Stomach (tissue), 9 donors: ENCODE data around the gene AVEN. TPM values are rescaled to one million over a fixed set of nuclear protein-coding genes. Genes with fewer than 3 reads are reported as not detected.

Experiments
- DNase-seq, 2 donors: peaks; one replicate each; pipeline versions ENCODE4 v3.0.0 to v3.0.0-alpha.2; 2013 to 2019
- H3K27ac ChIP-seq, 5 donors: fragments of 200-600 bp in 4 of 5; sonication (generic) in 4 of 5; one replicate each; pipeline ENCODE4 v1.5.1; 2013 to 2019; ENCODE audit warnings: mild to moderate bottlenecking in 1 of 5, moderate library complexity in 1 of 5
- H3K27me3 ChIP-seq, 3 donors: fragments of 200-600 bp; sonication (generic); one replicate each; pipeline ENCODE4 v1.5.1; 2017 to 2019; ENCODE audit warnings: mixed run types in 1 of 3
- H3K36me3 ChIP-seq, 4 donors: fragments of 200-600 bp; sonication (generic); 1 replicate in 3 of 4; 2 replicates in 1 of 4; pipeline ENCODE4 v1.5.1; 2016 to 2019
- H3K4me1 ChIP-seq, 4 donors: fragments of 200-600 bp; sonication (generic); one replicate each; pipeline ENCODE4 v1.5.1; 2016 to 2019
- H3K4me3 ChIP-seq, 4 donors: fragments of 200-600 bp; sonication (generic) in 3 of 4; one replicate each; pipeline ENCODE4 v1.5.1; 2016 to 2019; ENCODE audit warnings: mild to moderate bottlenecking in 1 of 4
- H3K9me3 ChIP-seq, 4 donors: fragments of 200-600 bp; sonication (generic); one replicate each; pipeline ENCODE4 v1.5.1; 2016 to 2019
- EP300 ChIP-seq: sonication (generic); formaldehyde crosslinking; IDR thresholded peaks from one replicate; pipeline ENCODE4 v1.6.1; 2017; ENCODE audit warnings: antibody characterized with exemption
- POLR2A ChIP-seq, 4 donors: fragments of 450-650 bp; IDR thresholded peaks; one replicate each; pipeline ENCODE4 v1.6.1; 2016; ENCODE audit warnings: antibody characterized with exemption in 4 of 4, control low read depth in 2 of 4, mild to moderate bottlenecking in 1 of 4, moderate library complexity in 1 of 4
- POLR2AphosphoS5 ChIP-seq, 3 donors: sonication (generic); formaldehyde crosslinking; IDR thresholded peaks; one replicate each; pipeline ENCODE4 v1.6.1; 2016; ENCODE audit warnings: antibody characterized with exemption in 3 of 3
- WGBS, 5 donors: extraction: QIAGEN DNeasy Blood & Tissue Kit in 3 of 5; methylation state at CpG; one replicate each; pipeline versions ENCODE4 v1.1.5 to v1.1.7; 2013 to 2018; 5-methylcytosine and 5-hydroxymethylcytosine counted together
- intact Hi-C: fragments of 100-400 bp; cut with DNase I; formaldehyde crosslinking; loops from one replicate; pipeline ENCODE4 v1.15.1; 2023; ENCODE audit warnings: low total_unique reads
- polyA plus RNA-seq, 3 donors: library from polyadenylated mRNA; stranded (reverse); fragments of 200-250 nt; gene quantifications; one replicate each; pipeline ENCODE4 v1.2.3, GENCODE V29; 2013
- total RNA-seq, 5 donors: library from RNA; depleted of rRNA; stranded (reverse); fragments of >200 nt; gene quantifications; one replicate each; pipeline versions ENCODE4 v1.1.0 to v1.2.3, GENCODE V29; 2014 to 2016
- TF ChIP-seq, protein P1 (sequence below), 7 experiments: fragments of 450-650 bp in 4 of 7; fragments of 200-600 bp in 3 of 7; sonication (generic) in 3 of 7; IDR thresholded peaks; one replicate each; pipeline ENCODE4 v1.5.1; 2016 to 2019; ENCODE audit warnings: antibody characterized with exemption in 7 of 7, control low read depth in 2 of 7, mild to moderate bottlenecking in 1 of 7
- donor health status: healthy with polysubstance abuse.
- donor health status: Bipolar disorder and iron deficiency.
- donor health status: healthy.

AVEN gene
- total and polyA plus RNA-seq, 8 donors, result 8.6 to 89.8 (median 14.4) TPM; not detected in 1

GRCh38 chr15:33882921-33883320 is 156.1 kb downstream of the AVEN start:
- WGBS, 5 donors, result 92 to 99% (median 97%) methylated on average over 2 of the region's 2 CpGs
- peaks cover 0 to 5% (median 0%) of the 10 kb centered on the region in 4 donors for H3K4me1 ChIP-seq
- no peaks in the 10 kb centered on the region for H3K36me3 ChIP-seq
- H3K27ac ChIP-seq, result no peak overlapping the region
- intact Hi-C loops, result no loop called here
- no peaks in the 10 kb centered on the region for H3K27me3 ChIP-seq
- DNase-seq, result no peak
- TF ChIP-seq POLR2A (IDR thresholded peaks at IDR 0.05), result no peak
- TF ChIP-seq POLR2AphosphoS5 (IDR thresholded peaks at IDR 0.05), result no peak
- TF ChIP-seq, protein P1, sequence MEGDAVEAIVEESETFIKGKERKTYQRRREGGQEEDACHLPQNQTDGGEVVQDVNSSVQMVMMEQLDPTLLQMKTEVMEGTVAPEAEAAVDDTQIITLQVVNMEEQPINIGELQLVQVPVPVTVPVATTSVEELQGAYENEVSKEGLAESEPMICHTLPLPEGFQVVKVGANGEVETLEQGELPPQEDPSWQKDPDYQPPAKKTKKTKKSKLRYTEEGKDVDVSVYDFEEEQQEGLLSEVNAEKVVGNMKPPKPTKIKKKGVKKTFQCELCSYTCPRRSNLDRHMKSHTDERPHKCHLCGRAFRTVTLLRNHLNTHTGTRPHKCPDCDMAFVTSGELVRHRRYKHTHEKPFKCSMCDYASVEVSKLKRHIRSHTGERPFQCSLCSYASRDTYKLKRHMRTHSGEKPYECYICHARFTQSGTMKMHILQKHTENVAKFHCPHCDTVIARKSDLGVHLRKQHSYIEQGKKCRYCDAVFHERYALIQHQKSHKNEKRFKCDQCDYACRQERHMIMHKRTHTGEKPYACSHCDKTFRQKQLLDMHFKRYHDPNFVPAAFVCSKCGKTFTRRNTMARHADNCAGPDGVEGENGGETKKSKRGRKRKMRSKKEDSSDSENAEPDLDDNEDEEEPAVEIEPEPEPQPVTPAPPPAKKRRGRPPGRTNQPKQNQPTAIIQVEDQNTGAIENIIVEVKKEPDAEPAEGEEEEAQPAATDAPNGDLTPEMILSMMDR (IDR thresholded peaks at IDR 0.05), result no peak
- TF ChIP-seq EP300, result no peak
- H3K9me3 ChIP-seq, result peaks cover 0 to 5% (median 0%) of the 10 kb centered on the region in 4 donors
- no peak overlapping the region for H3K4me3 ChIP-seq

GRCh38 chr15:33874156-33874555 is 164.8 kb downstream of the AVEN start:
- intact Hi-C loops, result no loop called here
- H3K36me3 ChIP-seq, result no peaks in the 10 kb centered on the region
- H3K27ac ChIP-seq, result no peak overlapping the region
- DNase-seq, result no peak
- H3K27me3 ChIP-seq, result no peaks in the 10 kb centered on the region
- TF ChIP-seq EP300 (no peak), POLR2AphosphoS5 (IDR thresholded peaks at IDR 0.05) (no peak), POLR2A (IDR thresholded peaks at IDR 0.05) (no peak)
- TF ChIP-seq, protein P1 (IDR thresholded peaks at IDR 0.05), result no peak
- WGBS, 5 donors, result 79 to 87% (median 81%) methylated on average over 2 of the region's 2 CpGs
- H3K9me3 ChIP-seq, result no peaks in the 10 kb centered on the region
- no peaks in the 10 kb centered on the region for H3K4me1 ChIP-seq
- H3K4me3 ChIP-seq, result no peak overlapping the region

DNA sequence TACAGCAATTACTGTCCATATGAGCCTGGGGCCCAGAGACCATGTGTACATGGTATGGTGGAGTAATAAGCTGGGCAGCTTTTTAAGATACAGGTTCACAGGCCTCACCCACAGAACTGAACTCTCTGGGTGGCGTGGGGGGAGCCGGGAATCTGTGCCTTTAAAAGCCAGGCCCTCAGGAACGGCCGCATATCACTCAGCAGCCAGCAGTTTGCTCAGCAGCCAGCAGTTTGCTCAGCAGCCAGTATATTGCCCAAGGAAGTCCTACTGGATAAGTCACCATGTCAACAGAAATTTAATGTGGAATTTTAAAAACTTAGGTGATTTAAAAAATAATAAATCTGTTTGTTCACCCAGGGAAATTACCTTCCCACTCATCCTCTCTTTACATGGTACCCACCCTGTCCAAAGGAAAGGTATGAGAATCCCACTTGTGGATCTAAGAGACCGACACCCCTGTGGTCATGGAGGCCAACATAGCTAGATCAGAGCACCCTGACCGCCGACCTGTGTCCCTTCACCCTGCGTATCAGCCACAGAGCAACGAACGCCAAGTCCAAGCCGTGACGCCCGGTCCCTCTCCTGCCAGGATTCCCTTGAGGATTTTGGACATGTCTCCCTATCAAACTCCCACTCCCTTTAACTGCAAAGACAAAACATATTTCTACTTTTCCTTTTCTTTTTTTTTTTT is 166.4 kb downstream of the AVEN start:
- no peaks in the 10 kb centered on the region for H3K9me3 ChIP-seq
- H3K27me3 ChIP-seq, result no peaks in the 10 kb centered on the region
- intact Hi-C loops, result no loop called here
- no peaks in the 10 kb centered on the region for H3K4me1 ChIP-seq
- H3K36me3 ChIP-seq, result peaks cover 0 to 2% (median under 1%) of the 10 kb centered on the region in 4 donors
- no peak for TF ChIP-seq POLR2AphosphoS5 (IDR thresholded peaks at IDR 0.05)
- TF ChIP-seq EP300, result no peak
- TF ChIP-seq POLR2A (IDR thresholded peaks at IDR 0.05), result no peak
- TF ChIP-seq, protein P1 (IDR thresholded peaks at IDR 0.05), result no peak
- peak in 1 of 2 donors; percentile 7 for DNase-seq
- H3K4me3 ChIP-seq, result no peak overlapping the region
- no peak overlapping the region for H3K27ac ChIP-seq
- 81 to 88% (median 81%) methylated on average over 13 of the region's 13 CpGs for WGBS, 5 donors

DNA sequence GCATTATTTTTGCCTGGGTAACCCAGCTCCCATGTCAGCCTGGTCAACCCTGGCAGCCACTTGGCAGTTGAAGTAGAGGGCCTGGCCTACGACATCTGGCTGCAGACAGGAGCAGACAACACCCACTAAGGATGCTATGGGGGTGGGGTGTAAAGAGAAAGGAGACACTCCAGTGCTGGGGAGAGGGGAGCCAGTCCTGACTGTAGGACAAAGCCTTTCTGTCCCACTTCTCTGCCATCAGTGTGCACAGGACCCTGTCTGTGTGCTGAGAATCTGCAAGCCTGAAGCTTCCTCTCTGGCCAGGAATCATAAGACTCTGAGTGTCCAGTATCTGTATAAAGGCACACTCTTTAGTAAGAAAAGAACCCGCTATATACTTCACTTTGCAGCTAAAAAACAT is 167.0 kb downstream of the AVEN start:
- WGBS, 5 donors, result 88 to 94% (median 94%) methylated on average over 2 of the region's 2 CpGs
- Histone ChIP-seq H3K27me3 (no peaks in the 10 kb centered on the region), H3K4me1 (no peaks in the 10 kb centered on the region), H3K27ac (no peak overlapping the region), H3K9me3 (no peaks in the 10 kb centered on the region), H3K4me3 (no peak overlapping the region), H3K36me3 (peaks cover 0 to 8% (median 6%) of the 10 kb centered on the region in 4 donors)
- TF ChIP-seq POLR2AphosphoS5 (IDR thresholded peaks at IDR 0.05) (no peak), POLR2A (IDR thresholded peaks at IDR 0.05) (no peak), EP300 (no peak)
- TF ChIP-seq, protein P1 (IDR thresholded peaks at IDR 0.05), result no peak
- DNase-seq, result no peak
- intact Hi-C loops, result no loop called here
